HG02610 (cell line): Measurements from ENCODE around the gene COPS4.

Source experiments
- ATAC-seq: cut with Tn5 transposase; IDR thresholded peaks from one replicate; pipeline ENCODE4 v1.9.1; 2021; ENCODE audit warnings: mild to moderate bottlenecking, moderate library complexity; ENCODE audit not compliant: unreplicated experiment

COPS4 gene

DNA sequence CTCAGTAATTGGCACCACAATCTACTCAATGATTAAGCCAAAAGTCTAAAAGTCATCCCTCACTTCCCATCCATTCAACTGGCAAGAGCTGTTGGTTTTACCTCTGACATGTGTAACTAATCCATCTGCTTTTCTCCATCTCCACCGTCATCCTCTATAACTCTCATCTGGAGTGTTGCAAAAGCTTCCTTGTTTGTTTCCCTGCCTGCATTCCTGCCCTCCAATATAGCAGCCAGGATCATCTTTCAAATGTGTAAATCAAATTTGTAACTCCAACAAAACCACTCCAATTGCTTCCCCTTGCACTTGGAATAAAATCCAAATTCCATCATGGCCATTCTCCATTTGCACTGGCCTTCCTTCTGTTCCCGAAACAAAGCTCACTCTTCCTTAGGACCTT, 83.9 kb downstream of the COPS4 start:
- no peak for ATAC-seq

GRCh38 chr4:83121246-83121645, 86.3 kb downstream of the COPS4 start:
- ATAC-seq: no peak

DNA sequence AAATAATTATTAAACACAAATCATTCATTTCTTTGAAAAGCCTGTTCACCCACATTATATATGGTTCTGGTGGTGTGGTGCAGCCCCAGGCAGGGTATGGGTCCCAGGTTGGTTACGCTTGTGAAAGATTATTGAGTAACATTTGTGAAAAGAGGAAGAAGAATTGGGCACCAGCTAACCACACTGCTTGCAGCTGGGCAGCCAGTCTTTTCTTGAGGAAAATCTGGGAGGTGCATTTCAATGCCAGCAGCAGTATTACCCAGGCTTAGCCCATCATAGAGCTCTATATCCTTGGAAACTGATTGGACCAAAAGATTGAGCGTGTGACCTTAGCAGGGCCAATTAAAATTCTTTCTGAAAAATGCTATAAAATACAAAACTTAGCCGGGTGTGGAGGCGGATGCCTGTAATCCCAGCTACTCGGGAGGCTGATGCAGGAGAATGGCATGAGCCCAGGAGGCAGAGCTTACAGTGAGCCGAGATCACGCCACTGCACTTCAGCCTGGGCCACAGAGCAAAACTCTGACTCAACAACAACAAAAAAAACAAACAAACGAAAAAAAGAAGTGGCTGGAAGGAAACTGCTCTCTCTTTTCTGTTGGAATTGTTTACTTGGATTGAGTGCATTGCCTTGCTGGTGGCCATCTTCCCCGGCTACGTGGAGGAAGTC, 89.3 kb downstream of the COPS4 start:
- peak; percentile 54 for ATAC-seq
